Left ventricle myocardium superior (tissue), 1 donor: Measurements from ENCODE around the gene PDXDC1. TPM values are rescaled to one million over a fixed set of nuclear protein-coding genes. Genes with fewer than 3 reads are reported as not detected.
"Not testable (repeated sequence)": the region's sequence is repeated elsewhere in the genome, so short reads cannot be mapped to it uniquely, and the experiment has no call there.

Experiments used
- ATAC-seq: fragments of 200-7000 bp; cut with Tn5 transposase; one replicate; pipeline ENCODE4 v1.9.1; 2020; ENCODE audit warnings: mild to moderate bottlenecking, moderate library complexity
- DNase-seq: peaks from one replicate; pipeline ENCODE4 v3.0.0-alpha.2; 2020
- intact Hi-C: fragments of 100-400 bp; cut with micrococcal nuclease; formaldehyde crosslinking; loops from one replicate; pipeline ENCODE4 v1.11.0; 2022
- total RNA-seq: library from RNA; stranded (reverse); fragmentation: NEBNext Ultra II Directional; extraction: Animal tissue kit (Norgen Biotek cat#: 25700); gene quantifications from one replicate; pipeline ENCODE4 v1.2.1, GENCODE V29; 2021
- donor health status: DM: no; HTN: yes; CAD: no; lungs with severe emphysema.

PDXDC1 gene
- total RNA-seq, 1 donor from 2014 or later = 82.0 TPM

DNA sequence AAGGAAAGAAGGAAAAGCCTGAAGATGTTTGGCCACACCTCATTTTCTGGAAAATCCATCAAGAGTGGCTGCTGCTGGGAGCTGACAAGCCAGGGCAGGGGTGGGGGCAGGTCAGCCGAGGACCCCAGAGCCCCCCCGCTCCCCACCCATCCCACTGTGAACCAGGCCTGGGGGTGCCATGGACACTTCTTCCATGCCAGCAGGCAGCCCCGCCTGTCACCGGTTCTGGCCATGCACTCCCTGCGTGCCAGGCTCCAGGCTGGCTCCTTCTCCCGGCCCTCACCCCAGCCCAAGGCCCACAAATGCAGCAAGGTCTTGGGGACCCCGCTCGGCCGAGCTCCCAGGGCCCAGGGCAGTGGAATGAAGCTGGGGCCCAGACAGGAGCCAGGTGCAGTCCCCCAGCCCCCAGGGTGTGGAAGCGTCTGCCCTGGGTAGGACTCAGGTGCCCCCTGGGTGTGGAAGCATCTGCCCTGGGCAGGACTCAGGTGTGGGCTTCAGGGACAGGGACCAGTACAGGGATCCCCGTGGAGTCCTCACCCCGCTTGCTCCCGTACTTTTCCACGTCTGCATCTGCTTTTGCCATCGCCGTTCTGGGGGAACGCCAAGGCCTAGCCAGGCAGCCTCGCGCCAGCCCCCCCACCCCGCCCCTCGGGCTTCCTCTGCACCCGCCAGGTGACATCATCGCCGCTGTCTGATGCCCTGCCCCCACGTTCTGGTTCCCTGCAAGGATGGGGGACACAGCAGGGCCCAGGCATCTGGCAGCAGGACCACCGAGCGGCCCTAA, 167.5 kb downstream of the PDXDC1 start:
- DNase-seq, intact Hi-C loops: not testable (repeated sequence)
- ATAC-seq = peak; percentile 15

DNA sequence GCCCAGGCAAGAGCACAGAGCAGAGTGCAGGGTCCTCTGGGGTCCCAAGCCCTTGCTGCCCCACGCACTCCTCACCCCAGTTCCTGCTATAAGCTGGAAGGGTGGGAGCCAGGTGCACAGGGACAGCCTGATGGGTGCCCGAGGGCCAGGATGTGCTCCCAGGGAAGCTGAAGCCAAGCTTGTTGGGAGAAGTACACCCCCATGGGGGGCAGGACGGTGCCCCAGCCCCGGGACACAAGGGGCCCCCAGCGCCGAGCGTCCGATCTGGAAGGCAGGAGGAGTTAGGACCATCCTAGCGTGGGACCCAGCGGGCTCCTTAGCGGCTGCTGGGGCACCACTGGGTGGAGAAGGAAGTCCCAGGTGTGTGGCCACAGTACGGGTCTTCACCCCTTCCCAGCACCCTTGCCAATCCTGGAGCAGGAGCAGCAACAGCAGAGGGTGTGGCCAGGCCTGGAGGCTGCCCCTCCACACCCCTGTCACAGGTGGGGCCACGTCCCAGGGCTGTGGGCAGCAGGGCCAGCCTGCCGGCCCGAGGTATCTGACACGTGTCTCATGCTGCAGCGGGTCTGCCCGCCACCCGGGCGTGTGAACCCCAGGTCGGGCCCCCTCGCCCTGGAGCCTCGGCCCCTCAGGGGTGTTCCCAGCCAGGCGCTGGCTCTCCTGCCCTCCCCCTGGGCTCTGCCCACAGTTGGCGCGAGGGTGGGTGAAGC, 168.2 kb downstream of the PDXDC1 start:
- DNase-seq, intact Hi-C loops: not testable (repeated sequence)
- peak; percentile 16 for ATAC-seq

DNA sequence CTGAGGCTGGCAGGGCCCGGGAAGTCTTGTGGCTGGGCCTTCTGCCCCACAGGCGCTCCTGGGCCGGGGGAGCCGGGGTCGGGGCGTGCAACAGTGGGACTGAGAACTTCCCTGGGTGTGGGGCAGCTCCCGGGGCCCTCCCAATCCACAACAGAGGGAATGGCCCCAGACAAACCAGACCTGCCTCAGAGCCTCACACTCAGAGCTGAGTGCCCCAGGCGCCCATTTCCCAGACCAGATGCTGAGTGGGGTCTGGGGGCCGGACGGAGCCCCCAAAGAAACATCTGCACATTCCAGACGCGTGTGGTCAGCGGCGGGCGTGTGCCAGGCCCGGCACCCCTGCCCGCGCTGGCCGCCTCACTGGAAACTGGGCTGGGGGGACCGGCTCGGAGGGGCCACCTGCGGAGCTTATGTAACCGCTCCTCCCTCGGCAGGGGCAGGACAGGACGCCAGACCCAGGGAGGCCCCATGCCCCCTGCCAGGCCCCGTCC, 168.8 kb downstream of the PDXDC1 start:
- intact Hi-C loops, DNase-seq: not testable (repeated sequence)
- ATAC-seq = peak; percentile 12

DNA sequence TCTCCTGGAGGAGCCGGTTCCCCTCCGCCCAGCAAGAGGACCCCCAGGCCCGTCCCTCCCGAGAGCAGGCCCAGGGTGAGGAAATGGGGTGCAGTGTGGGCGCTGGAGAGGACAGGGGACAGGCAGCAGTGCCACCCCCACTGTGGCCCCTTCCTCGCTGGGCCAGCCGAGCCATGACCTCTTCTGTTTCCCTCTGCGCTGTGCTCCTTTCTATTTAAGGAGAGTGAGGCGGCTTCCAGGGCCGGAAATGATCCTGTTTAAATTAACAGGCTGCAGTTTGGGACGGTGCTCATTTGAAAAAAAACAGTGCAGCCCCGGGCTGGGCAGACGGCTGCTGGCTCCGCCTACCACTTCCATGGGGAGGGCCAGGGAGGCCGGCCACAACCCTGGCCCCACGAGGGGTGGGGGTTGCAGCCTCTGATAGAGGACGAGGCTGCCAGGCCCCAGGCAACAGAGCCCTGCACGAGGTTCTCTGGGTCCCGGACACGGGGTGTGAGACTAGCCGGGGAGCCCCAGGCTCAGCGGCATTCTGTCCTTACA, 169.3 kb downstream of the PDXDC1 start:
- peak; percentile 71 for DNase-seq
- intact Hi-C loops = not testable (repeated sequence)
- ATAC-seq = peak; percentile 51

DNA sequence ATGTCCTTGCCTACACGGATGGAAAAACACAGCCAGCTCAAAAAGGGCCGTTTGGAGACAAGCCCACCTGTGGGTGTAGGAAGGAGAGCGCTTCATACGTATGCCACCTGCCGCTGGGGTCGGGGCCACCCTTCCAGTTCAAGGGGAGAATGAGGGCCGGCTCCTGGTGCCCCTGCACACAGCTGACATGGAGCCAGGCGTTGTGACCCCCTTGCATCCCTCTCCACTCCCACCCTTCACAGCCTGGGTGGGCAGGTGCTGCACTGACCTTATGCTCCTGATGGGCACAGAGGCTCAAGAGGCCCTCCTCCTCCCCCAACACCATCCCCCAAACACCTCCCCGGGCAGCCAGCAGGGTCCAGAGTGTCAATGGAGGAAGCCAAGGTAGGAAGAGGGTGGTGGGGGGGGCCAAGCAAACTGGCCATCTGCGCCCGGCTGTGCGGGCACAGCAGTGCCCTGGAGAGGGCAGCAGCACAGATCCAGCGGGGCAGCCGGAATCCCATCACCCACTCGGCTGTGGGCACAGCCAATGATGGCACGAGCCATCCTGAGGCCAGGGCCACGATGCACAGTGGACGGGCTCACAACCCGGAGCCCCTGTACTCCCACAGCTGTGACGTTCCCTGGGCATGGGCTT, 170.1 kb downstream of the PDXDC1 start:
- DNase-seq, intact Hi-C loops: not testable (repeated sequence)
- ATAC-seq = peak; percentile 31

DNA sequence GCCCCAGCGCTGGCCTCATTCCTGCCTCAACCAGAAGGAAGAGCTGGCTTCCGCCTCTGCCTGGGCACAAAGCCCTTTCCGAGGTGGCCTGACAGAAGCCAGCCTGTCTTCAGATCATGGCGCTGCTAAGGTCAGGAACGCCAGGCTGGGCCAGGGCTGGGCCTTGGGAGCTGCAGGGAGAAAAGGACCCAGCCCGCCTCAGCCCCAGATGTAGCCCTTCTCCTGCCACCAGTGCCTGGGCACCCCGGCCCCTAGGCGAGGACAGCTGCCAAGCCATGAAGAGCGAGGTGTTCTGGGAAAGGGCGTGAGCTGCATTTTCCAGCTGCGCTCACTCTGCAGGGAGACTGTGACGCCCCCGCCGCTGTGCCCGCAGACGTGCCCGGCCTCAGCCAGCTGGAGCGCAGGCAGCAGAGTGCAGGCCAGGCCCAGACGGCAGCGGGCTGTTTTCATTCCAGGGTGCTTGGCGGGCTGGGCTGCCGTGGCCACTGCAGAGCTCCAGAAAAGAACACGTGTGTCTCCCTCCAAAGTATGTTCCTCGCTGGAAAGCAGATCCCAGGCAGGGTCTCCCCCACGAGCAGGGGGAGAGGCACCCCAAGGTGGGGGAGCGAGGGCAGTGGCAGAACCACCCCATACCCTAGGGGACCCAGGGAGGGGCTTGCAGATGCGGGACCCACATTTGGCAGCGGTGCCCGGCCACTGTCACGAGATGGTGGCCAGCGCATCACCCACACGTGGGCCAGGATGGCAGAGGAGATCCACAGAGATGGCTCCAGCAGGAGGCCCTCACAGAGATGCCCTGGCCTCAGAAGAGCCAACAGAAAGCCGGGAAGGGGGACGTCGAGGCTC, 170.8 kb downstream of the PDXDC1 start:
- DNase-seq = peak; percentile 75
- peak; percentile 63 for ATAC-seq
- intact Hi-C loops = not testable (repeated sequence)

DNA sequence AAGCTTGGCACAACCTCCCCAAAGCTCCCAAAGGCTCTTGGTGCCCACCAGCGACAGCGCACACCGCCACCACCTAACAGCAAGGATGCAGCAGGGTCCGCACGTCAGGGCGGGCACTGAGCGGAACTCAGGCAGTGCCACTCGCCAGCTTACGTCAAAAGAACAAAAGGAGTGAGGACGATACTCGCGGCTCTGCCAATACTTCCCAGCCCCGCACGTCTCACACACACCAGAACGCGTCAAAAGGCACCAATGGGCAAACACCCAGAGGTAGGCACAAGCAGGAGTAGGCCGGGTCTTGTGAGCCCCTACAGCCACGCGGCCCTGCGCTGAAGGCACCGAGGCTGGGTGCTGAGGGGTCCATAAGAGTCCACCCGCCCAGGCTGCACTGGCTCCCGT, 171.4 kb downstream of the PDXDC1 start:
- ATAC-seq, DNase-seq, intact Hi-C loops: not testable (repeated sequence)

DNA sequence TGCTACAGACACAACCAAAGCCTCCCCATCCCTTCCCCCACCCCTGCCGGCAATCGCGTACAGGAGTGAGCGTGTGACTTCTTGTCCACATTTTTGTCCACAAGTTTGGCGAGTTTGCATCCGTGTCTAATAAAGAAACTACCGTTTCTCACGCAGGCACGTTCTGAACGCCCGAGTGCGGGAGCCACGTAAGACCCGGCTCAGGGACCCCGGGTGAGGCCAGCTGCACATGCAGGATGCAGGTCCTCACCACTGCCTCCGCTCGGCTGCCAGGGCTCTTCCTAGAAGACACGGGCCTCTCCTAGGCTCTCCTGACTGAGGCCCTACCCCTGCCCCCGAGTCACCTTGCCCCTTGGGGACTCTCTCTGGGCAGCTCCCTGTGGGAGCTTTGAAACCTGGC, 174.0 kb downstream of the PDXDC1 start:
- intact Hi-C loops, DNase-seq, ATAC-seq: not testable (repeated sequence)

DNA sequence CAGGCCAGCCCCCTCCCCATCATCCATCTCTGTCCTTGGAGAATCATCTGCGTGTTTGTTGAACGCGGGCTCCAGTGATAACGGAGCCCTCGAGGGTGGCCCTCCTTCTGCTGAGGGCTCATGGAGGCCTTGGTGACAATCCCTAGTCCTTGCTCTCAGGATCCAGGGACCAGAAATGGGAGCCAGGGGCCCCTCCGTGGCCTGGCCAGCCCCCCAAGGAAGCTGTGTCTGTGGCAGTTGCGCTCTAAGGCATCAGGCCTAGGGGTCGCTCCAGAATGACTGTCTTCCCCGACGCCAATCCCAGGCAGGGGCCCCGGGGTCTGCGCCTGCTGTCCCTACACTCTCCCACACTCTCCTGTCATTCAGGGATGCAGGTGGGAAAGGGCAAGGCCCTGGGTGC, 174.4 kb downstream of the PDXDC1 start:
- DNase-seq, intact Hi-C loops, ATAC-seq: not testable (repeated sequence)

DNA sequence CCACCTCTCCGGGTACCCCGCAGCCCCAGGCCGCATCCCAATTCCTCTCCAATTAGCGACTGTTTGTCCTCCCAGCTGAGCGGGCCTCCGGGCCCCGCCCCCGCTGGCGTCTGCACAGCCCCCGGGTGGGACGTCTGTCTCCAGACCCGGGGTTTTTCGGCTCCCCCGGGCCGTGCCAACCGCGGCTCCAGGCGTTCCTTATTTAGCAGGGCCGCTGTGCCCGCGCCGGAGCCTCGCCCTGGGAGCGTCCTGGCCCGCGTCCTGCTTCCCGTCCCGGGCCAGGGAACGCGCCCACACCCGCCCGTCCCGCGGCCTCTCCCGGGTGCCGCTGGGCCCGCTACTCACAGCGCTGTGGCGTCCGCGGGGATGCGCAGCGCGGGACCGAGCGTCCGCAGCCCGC, 179.2 kb downstream of the PDXDC1 start:
- ATAC-seq, intact Hi-C loops: not testable (repeated sequence)
- DNase-seq = peak; percentile 76

DNA sequence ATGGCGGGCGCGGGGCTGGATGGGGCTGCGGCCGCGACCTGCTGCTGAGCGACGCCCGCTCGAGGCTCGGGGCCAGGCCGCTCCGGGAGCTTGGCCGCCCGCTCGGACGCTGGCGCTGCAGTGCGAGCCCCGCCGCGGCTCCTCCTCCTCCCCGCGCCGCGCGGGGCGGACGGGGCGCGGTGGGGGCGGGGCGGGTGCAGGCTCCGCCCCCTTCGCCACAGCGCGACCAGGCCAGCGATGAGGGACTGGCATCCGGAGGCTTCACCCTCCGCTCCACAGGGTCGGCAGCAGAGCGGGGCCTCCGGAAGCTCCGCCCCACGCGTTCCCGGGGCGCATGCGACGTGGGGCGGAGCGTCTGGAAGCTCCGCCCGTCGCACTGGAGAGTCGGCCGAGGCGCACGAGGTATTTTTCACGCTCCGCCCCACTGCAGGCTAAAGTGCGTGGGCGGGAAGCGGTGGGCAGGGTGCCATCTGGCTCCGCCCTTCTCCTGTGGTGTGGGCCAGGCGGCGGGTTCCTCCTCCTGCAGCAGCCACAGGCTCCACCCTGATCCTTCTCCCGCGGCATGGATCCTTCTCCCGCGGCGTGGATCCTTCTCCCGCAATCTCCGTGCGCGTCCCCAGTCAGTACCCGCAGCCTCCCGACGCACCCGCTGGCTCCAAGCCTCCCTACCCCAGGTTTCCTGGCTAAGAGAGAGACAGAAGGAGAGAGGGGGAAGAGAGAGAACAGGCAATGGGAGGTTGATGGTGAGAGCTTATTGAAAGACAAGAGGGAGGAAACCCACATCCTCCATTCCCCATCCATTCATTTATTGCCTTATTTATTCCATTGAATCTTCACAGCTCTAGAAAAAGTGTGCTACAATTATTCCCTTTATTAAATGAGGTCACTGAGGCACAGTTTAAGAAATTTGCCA, 180.1 kb downstream of the PDXDC1 start:
- intact Hi-C loops = not testable (repeated sequence)
- DNase-seq = peak; percentile 93
- ATAC-seq = peak; percentile 100

DNA sequence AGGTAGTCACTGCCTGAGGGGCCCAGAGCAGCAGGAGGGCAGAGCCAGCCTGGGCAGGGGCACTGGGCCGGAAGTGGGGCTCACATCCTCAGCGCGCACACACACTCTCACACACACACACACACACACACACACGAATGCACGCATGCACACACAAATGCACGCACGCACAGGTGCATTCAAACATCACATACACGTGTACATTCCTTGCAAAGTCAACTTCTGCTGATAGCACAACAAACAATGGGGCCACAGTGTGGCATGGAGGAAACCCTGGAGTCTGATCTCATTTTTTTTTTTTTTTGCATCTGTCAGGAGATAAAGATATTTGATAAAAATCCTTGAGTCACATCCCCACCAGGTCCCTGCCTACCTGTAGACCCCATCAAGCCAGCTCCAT, 182.8 kb downstream of the PDXDC1 start:
- intact Hi-C loops, ATAC-seq, DNase-seq: not testable (repeated sequence)

DNA sequence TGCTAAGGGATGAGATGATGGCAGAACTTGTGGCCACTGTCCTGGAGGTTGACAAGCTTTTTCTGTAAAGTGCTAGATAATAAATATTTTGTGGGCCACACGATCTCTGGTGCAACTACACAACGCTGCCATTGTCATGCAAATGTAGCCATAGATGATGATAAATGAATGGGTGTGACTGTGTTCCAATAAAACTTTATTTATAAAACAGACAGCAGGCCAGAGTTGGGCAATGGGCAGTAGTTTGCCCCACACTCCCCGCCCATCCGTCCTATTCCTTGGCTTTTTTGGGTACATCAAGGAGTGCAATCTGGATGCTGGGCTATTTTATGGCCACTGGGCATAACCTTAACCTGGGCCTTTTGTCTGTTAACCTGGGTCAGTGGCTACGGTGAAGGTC, 184.8 kb downstream of the PDXDC1 start:
- DNase-seq, ATAC-seq: not testable (repeated sequence)

DNA sequence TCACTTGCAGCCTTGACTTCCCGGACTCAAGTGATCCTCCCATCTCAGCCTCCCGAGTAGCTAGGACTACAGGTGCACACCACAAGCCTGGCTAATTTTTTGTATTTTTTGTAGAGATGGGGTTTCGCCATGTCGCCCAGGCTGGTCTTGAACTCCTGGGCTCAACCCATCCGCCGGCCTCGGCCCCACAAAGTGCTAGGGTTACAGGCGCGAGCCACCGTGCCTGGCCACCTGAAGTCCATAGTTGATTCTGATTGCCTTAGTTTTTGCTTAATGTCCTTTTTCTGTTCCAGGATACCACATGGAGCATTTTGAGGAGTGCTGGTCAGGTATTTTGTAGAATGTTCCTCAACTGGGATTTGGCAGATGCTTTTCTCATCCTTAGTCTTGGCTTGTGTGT, 185.7 kb downstream of the PDXDC1 start:
- ATAC-seq, intact Hi-C loops, DNase-seq: not testable (repeated sequence)

More for the DNA sequence above, 184.8 kb downstream of the PDXDC1 start:
- intact Hi-C loops = not testable (repeated sequence)

DNA sequence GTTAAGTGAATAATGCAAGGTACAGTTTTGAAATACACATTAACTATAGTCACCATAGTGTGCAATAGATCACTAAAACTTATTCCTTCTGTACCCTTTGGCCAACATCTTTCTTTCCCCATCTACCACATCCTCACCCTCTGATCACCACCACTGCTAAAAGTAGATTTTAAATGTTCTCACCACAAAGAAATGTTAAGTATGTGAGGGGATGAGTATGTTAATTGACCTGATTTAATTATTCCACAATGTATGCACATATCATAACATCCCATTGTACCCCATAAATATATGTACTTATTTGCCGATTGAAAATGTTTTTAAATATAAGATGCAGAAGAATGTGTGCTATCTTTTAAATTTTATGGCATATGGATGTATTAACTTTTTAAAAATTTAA, 188.2 kb downstream of the PDXDC1 start:
- intact Hi-C loops, DNase-seq, ATAC-seq: not testable (repeated sequence)

DNA sequence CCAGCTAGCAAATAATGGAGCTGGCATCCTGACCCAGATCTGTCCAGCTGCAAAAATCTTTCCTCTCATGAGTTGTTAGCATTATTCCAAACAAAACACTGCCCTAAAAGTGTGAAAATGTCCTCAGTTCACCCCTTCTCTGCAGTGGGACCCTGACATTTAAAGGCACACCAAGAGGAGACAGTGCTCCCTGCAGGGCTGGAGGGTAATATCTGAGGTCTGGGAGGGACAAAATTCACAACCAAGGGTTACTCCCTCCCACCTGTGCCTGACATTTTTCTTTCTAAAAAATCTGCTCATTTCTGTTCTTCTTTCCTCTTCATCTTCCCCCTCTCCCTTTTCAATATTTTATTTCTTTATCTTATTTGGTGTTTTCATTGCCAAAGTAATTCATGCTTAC, 191.4 kb downstream of the PDXDC1 start:
- intact Hi-C loops, ATAC-seq, DNase-seq: not testable (repeated sequence)

DNA sequence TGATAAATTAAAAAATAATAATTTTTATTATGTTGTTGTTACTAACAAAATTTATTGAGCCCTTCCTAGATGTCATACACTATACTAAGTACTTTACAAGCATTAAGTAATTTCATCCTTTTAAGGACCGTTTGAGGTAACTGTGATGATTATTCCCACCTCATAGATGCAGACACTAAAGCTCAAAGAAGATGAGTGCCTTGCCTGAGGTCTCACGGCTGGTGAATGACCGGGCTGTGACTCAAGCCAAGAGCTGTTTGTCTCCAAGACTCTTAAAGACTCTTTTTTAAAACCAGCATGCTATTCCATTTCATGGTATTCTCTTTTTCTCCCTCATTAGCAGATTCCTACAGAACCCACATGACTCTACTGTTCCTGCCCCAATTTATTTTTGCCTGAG, 193.5 kb downstream of the PDXDC1 start:
- DNase-seq, intact Hi-C loops, ATAC-seq: not testable (repeated sequence)
